ENCODE data around the gene FAM170B.
A peak's percentile ranks its signal among the peaks of the same experiment; 100 is the strongest.

Gene FAM170B

GRCh38 chr10:49139028-49139845 lies 5.4 kb upstream of the FAM170B start:
- Histone ChIP-seq H3K9ac (ENCODE audit: low read length) (no peak overlapping the region), H3K4me1 (ENCODE audit: insufficient read depth, low read length, severe bottlenecking) (peaks cover 20% of the 10 kb centered on the region), H3K4me2 (ENCODE audit: low read length) (no peak overlapping the region), H3F3A (ENCODE audit: insufficient read depth, low read length) (no peaks in the 10 kb centered on the region), H4K20me1 (ENCODE audit: insufficient read depth, low read length) (no peaks in the 10 kb centered on the region), H2AFZ (ENCODE audit: low read length) (no peak overlapping the region), H3K9me3 (ENCODE audit: low read length) (peaks cover 6% of the 10 kb centered on the region; the same call in 1 of the 2 replicates), H3K36me3 (ENCODE audit: insufficient read depth, low read length) (no peaks in the 10 kb centered on the region), H3K79me2 (ENCODE audit: insufficient read depth, low read length) (no peaks in the 10 kb centered on the region), H3K27me3 (ENCODE audit: insufficient read depth, low read length) (peaks cover 4% of the 10 kb centered on the region; the same call in 1 of the 2 replicates), H3K9me2 (ENCODE audit: low read depth, low read length) (no peaks in the 10 kb centered on the region), H3K4me3 (ENCODE audit: low read depth, low read length, poor library complexity, severe bottlenecking) (no peak overlapping the region), H3K27ac (ENCODE audit: low read depth, low read length, poor library complexity, severe bottlenecking) (no peak overlapping the region)
- TF ChIP-seq CTCF (IDR thresholded peaks at IDR 0.05; ENCODE audit: low read length) (no peak), EZH2 (IDR thresholded peaks at IDR 0.05; ENCODE audit: borderline replicate concordance, low read length) (no peak)

- H2AFZ ChIP-seq (ENCODE audit: low read length), result no peak overlapping the region
- H3K4me2 ChIP-seq (ENCODE audit: low read length), result no peak overlapping the region
- no peaks in the 10 kb centered on the region for H3K79me2 ChIP-seq (ENCODE audit: insufficient read depth, low read length)
Observed at GRCh38 chr10:49138361-49138891, 4.6 kb upstream of the FAM170B start.

GRCh38 chr10:49136525-49136924 lies 2.7 kb upstream of the FAM170B start:
- Histone ChIP-seq H3K4me2 (ENCODE audit: low read length) (no peak overlapping the region), H3K27ac (ENCODE audit: low read depth, low read length, poor library complexity, severe bottlenecking) (peak overlapping the region; percentile 55), H3K4me3 (ENCODE audit: low read depth, low read length, poor library complexity, severe bottlenecking) (no peak overlapping the region), H2AFZ (ENCODE audit: low read length) (no peak overlapping the region), H3K9me2 (ENCODE audit: low read depth, low read length) (no peaks in the 10 kb centered on the region), H3F3A (ENCODE audit: insufficient read depth, low read length) (no peaks in the 10 kb centered on the region), H3K36me3 (ENCODE audit: insufficient read depth, low read length) (no peaks in the 10 kb centered on the region), H3K79me2 (ENCODE audit: insufficient read depth, low read length) (no peaks in the 10 kb centered on the region), H3K9ac (ENCODE audit: low read length) (no peak overlapping the region), H3K9me3 (ENCODE audit: low read length) (peaks cover 6% of the 10 kb centered on the region; the same call in 1 of the 2 replicates), H3K27me3 (ENCODE audit: insufficient read depth, low read length) (peaks cover 4% of the 10 kb centered on the region; the same call in 1 of the 2 replicates), H3K4me1 (ENCODE audit: insufficient read depth, low read length, severe bottlenecking) (peaks cover 20% of the 10 kb centered on the region), H4K20me1 (ENCODE audit: insufficient read depth, low read length) (no peaks in the 10 kb centered on the region)
- TF ChIP-seq CTCF (IDR thresholded peaks at IDR 0.05; ENCODE audit: low read length) (no peak), EZH2 (IDR thresholded peaks at IDR 0.05; ENCODE audit: borderline replicate concordance, low read length) (no peak)

More at GRCh38 chr10:49138361-49138891, 4.6 kb upstream of the FAM170B start:
- Histone ChIP-seq H3K9me3 (ENCODE audit: low read length) (peaks cover 6% of the 10 kb centered on the region; the same call in 1 of the 2 replicates), H3F3A (ENCODE audit: insufficient read depth, low read length) (no peaks in the 10 kb centered on the region), H3K36me3 (ENCODE audit: insufficient read depth, low read length) (no peaks in the 10 kb centered on the region), H4K20me1 (ENCODE audit: insufficient read depth, low read length) (no peaks in the 10 kb centered on the region), H3K9ac (ENCODE audit: low read length) (no peak overlapping the region), H3K27ac (ENCODE audit: low read depth, low read length, poor library complexity, severe bottlenecking) (no peak overlapping the region), H3K4me1 (ENCODE audit: insufficient read depth, low read length, severe bottlenecking) (peaks cover 20% of the 10 kb centered on the region), H3K27me3 (ENCODE audit: insufficient read depth, low read length) (peaks cover 4% of the 10 kb centered on the region; the same call in 1 of the 2 replicates), H3K4me3 (ENCODE audit: low read depth, low read length, poor library complexity, severe bottlenecking) (no peak overlapping the region), H3K9me2 (ENCODE audit: low read depth, low read length) (no peaks in the 10 kb centered on the region)
- TF ChIP-seq CTCF (IDR thresholded peaks at IDR 0.05; ENCODE audit: low read length) (no peak), EZH2 (IDR thresholded peaks at IDR 0.05; ENCODE audit: borderline replicate concordance, low read length) (no peak)

All from OCI-LY1 (cell line).